ENCODE results near the gene SNAPC3.
A peak's percentile ranks its signal among the peaks of the same experiment; 100 is the strongest.

Gene SNAPC3

DNA sequence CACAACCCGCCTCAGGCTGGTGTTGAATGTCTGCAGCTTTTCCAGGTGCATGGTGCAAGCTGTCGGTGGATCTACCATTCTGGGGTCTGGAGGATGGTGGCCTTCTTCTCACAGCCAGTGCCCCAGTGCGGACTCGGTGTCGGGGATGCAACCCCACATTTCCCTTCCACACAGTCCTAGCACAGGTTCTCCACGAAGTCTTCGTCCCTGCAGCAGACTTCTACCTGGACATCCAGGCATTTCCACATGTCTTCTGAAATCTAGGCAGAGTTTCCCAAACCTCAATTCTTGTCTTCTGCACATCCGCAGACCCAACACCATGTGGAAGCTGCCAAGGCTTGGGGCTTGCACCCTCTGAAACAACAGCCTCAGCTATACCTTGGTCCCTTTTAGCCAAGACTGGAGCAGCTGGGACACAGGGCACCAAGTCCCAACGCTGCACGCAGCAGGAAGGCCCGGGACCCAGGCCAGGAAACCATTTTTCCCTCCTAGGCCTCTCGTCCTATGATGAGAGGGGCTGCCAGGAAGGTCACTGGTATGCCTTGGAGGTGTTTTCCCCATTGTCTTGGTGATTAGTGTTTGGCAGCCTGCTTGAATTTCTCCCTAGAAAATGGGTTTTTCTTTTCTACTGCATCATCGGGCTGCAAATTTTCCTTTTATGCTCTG is 69.9 kb downstream of the SNAPC3 start:
- no peak for DNase-seq (ENCODE audit: low spot score)

DNA sequence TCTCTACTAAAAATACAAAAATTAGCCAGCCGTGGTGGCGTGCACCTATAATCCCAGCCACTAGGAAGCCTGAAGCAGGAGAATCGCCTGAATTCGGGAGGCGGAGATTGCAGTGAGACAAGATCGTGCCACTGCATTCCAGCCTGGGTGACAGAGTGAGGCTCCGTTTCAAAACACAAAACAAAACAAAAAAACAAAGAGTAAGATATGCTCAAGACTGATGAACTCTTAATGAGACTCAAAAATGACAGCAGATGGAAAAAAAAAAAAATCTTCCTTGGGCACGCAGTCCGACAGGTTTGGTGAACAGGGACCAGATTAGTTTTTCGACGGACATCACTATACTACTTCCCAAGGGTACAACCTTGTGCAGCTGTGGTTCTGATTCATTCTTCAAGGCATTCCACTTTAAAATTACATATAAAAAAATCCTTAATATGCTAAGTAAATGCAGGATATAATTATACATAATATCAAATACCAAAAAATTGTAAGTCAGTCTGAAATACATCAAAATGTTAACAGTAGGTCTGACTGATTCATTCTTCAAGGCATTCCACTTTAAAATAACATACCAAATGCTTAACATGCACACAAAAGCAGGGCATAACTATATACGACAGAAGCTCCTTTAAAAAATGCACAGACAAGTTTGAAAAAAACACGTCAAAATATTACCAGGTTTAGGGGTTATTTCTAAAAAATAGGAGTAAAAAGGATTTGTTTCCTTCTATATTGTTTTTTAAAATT is 75.7 kb downstream of the SNAPC3 start:
- no peak for DNase-seq (ENCODE audit: low spot score)

DNA sequence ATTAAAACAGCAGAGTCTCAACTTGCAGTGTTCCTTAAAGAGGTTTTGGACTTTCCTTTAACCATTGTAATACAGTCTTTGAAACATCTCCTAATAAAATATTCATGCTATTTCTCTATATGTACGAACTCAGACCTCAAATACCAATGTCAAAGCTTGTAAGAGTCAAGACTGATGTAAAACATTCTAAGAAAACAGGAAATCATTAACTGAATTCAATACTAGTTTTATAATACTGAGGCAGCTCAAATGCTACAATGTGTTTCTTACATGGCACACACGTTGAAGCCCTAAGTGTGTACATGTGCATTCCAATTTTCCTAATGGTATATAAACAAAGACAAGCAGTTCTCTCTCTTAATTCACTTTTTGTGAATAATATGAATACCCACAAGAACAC is 76.5 kb downstream of the SNAPC3 start:
- DNase-seq (ENCODE audit: low spot score): no peak

- no peak for DNase-seq (ENCODE audit: low spot score)
These were observed 78.5 kb downstream of the SNAPC3 start for GRCh38 chr9:15501179-15501578.

DNA sequence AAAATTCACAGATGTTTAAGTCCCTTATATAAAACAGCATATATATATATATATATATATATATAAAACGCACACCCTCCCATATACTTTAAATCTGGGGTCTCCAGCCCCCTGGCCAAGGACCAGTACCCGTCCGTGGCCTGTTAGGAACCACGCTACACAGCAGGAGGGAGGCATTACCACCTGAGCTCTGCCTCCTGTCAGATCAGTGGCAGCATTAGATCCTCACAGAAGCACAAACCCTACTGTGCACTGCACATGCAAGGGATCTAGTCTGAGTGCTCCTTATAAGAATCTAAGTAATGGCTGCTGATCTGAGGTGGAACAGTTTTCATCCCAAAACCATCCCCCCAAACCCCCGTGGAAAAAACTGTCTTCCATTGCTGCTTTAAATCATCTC is 79.1 kb downstream of the SNAPC3 start:
- no peak for DNase-seq (ENCODE audit: low spot score)

GRCh38 chr9:15505921-15506320 is 83.2 kb downstream of the SNAPC3 start:
- DNase-seq (ENCODE audit: low spot score): no peak

- DNase-seq (ENCODE audit: low spot score): no peak
These were observed 87.5 kb downstream of the SNAPC3 start for GRCh38 chr9:15509931-15510788.

- peak; percentile 30 for DNase-seq (ENCODE audit: low spot score)
These were observed 88.3 kb downstream of the SNAPC3 start, which contains the start of gene PSIP1 for GRCh38 chr9:15510789-15511575. Gene PSIP1, minus strand, starts transcription at chr9:15510970. Its CDS starts 782 bp downstream, at chr9:15510188.
